GM18502 (cell line): ENCODE data around the gene PHF19.

Source experiments
- ATAC-seq: cut with Tn5 transposase; IDR thresholded peaks from one replicate; pipeline ENCODE4 v1.9.1; 2021; ENCODE audit warnings: mild to moderate bottlenecking; ENCODE audit not compliant: unreplicated experiment, poor library complexity

PHF19 gene

DNA sequence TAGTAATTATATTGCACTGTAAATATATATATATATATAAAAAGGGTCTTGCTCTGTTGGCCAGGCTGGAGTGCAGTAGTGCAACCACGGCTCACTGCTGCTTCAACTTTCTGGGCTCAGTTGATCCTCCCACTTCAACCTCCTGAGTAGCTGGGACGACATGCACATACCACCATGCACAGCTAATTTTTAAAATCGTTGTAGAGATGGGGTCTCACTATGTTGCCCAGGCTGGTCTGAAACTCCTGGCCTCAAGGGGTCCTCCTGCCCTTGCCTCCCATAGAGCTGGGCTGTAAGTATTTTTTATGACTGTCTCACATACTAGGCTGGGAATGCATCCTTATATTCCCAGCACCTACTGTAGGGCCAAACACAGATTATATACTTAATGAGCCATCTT, 46.1 kb downstream of the PHF19 start:
- ATAC-seq: no peak

DNA sequence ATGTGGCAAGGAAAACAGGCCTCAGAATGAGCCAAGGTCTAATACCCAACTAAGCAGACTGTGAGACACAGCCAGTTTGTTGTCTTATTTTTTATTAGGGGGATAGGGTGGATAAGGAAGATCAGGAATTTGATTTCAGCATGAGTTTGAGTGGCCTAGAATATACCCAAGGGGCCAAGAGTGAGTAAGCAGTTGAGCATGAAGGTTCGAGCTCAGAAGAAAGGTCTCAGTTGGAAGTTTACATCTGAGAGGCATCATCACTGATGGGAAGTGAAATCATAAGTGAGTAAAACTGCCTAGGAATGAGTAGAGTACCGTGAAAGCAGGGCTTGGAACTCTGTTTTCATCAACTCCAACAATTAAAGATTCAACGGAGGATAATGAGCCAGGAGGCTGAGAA, 46.8 kb downstream of the PHF19 start:
- no peak for ATAC-seq

DNA sequence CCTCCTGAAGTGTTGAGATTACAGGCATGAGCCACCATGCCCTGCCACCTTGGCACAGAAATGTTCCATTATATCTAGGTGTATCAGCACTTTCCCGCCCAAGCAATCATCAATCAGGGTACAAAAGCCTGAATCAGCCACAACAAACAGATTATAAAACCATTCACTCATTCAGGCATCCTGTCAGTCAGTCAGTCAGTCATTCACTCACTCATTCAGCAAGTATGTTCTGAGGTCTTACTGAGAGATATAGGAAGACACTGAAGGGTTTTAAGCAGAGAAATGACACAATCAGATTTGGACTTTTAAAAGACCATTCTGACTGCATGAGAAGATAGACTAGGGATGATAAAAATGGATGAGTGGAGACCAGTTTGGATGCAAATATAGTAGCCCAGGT, 47.3 kb downstream of the PHF19 start:
- no peak for ATAC-seq

GRCh38 chr9:120820095-120820494, 56.9 kb downstream of the PHF19 start:
- ATAC-seq: no peak

GRCh38 chr9:120818595-120818994, 58.4 kb downstream of the PHF19 start:
- no peak for ATAC-seq

- ATAC-seq: no peak
Observed at GRCh38 chr9:120815075-120815474, 61.9 kb downstream of the PHF19 start.

- ATAC-seq: no peak
Observed at GRCh38 chr9:120808931-120809330, 68.1 kb downstream of the PHF19 start.

DNA sequence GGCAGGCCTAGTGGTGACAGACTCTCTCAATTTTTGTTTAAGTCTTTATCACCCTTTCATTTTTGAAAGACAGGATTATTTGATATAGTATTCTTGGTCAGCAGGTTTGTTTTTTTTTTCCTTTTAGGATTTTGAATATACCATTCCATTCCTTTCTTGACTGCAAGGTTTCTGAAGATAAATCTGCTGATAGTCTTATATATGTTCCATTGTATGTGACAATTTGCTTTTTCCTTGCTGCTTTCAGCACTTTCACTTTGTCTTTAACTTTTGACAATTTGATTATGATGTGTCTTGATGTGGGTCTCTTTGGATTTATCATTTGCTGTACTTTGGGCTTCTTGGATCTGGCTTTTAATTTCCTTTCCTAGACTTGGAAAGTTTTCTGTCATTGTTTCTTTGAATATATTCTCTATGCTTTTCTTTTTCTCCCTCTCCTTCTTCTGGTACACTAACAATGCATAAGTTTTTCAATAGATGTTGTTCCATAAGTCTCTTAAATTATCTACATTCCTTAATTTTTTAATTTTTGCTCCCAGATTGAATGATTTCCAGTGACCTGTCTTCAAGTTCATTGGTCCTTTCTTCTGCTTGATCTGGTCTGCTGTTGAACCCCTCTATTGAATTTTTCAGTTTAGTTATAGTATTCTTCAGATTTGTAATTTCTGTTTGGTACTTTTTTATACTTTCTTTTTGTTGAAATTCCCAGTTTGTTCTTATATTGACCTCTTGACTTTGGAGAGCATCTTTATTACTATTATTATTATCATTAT, 69.2 kb downstream of the PHF19 start:
- ATAC-seq: no peak
